IPS DF 4.7 (cell line): ENCODE measurements around the gene ADCK2.
"Not testable (repeated sequence)": the region's sequence is repeated elsewhere in the genome, so short reads cannot be mapped to it uniquely, and the experiment has no call there.

ENCODE experiments used
- DNase-seq: peaks from one replicate; pipeline ENCODE4 v3.0.0-alpha.2; 2013; ENCODE audit warnings: low spot score; ENCODE audit errors: extremely low read depth

Gene ADCK2

GRCh38 chr7:140673063-140673773 is 473 bp downstream of the ADCK2 start:
- no peak for DNase-seq

DNA sequence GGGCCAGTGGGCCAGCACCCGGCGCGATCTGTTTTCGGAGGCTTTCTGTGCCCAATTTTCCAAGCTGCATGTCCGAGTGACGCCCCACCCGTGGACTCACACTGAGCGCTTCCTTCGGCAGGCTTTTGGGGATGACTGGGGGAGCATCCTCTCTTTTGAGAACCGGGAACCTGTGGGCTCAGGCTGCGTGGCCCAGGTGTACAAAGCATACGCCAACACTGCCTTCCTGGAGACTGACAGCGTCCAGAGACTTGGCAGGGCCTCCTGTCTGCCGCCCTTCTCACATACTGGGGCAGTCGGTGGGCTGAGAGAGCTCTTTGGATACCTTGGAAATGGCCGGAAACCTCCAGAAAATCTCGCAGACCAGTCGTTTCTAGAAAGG is 1.0 kb downstream of the ADCK2 start:
- DNase-seq = no peak

- no peak for DNase-seq
Observed at GRCh38 chr7:140674356-140674800, 1.6 kb downstream of the ADCK2 start.

DNA sequence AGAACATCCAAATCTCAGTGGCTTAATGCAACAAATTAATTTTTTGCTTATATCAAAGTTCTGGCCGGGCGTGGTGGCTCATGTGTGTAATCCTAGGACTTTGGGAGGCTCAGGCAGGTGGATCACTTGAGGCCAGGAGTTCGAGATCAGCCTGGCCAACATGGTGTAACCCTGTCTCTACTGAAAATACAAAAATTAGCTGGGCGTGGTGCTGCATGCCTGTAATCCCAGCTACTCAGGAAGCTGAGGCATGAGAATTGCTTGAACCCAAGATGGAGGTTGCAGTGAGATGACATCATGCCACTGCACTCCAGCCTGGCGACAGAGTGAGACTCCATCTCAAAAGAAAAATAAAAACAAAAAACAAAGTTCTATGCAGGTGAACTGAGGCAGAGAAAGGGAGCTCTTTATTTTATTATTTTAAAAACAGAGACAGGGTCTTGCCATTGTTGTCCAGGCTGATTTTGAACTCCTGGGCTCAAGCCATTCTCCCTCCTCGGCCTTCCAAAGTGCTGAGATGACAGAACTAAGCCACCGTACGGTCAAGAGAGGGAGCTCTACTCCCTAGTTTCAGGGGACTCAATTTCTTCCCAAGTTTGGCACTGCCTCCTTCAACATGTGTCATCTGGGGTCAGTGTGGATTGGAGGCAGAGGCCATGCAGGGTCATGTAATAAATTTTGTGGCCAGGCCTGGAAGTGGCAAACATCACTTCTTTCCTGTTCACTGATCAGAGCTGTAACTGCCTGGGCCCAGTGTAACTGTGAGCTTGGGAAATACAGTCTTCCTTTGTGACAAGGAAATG is 2.4 kb downstream of the ADCK2 start:
- DNase-seq = no peak

DNA sequence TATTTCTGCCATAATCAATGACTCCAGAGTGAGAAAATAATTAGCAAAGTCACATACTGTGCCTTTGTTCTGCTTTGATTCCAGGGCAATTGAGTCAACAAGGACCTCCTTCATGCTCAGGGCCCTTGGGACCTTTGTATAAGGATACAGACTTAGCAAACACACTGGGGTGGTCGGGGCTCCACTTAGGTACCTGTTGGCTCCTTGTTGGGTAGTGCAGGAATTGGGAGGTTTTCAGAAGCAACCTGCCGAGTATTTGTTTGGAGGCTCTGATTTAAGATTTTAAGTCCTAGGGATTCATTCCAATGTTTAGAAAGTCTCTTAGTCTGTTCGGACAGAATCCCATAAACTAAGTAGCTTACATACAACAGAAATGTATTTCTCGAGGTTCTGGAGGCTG is 3.0 kb downstream of the ADCK2 start:
- no peak for DNase-seq

DNA sequence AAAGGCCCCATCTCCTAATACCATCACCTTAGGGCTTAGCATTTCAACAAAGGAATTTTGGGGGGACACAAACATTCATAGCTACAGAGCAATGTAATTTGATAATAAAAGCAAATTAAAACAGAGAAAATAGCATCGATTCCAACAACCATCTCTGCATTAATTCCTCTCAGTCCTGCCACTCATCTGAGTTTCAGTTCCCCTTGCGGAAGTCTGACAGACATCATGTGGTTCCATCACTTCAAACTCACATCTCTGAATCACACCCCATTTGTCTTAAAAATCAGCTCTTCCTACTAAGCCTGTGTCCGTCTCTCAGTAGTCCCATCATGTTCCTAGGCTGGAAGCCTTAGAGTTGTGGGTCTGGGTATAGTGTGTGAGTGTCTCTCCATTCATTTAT is 3.6 kb downstream of the ADCK2 start:
- no peak for DNase-seq

GRCh38 chr7:140676956-140677355 is 4.2 kb downstream of the ADCK2 start:
- DNase-seq = not testable (repeated sequence)

- DNase-seq = no peak
Observed at GRCh38 chr7:140677496-140677895, 4.8 kb downstream of the ADCK2 start.

- DNase-seq = no peak
Observed at GRCh38 chr7:140678081-140678815, 5.5 kb downstream of the ADCK2 start.

DNA sequence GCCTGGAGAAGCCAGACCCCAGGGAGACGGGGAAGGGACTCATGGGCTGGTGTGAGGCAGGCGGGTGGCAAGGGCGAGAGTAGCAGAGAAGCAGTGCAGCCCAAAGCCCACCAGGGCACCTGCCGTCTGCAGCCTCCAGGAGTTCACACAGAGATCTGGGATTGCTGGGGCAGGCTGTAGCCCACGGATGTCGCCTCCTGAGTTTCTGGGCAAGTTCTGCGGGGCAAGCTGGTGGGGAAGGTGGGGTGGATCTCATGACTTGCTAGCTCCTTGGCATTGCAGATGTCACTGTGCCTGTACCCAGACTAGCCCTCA is 6.0 kb downstream of the ADCK2 start:
- no peak for DNase-seq

DNA sequence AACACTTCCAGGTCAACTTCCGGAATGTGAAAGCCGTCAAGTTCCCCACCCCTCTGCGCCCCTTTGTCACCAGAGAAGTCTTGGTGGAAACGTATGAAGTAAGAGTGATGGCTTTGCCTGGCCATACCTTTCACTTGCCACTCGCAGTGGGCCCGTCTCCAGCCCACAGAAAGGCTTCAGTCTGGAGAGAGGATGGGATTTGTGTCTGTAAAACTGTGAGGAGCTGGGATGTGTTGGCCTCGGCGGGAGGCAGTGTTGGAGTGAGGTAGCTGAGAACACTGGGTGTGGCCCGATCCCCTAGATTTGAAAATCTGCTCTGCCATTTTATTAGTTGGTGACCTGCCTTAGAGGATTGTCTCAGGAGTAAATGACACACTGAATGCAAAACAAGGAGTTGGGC is 6.4 kb downstream of the ADCK2 start:
- DNase-seq = no peak

GRCh38 chr7:140680886-140681285 is 8.1 kb downstream of the ADCK2 start:
- no peak for DNase-seq

DNA sequence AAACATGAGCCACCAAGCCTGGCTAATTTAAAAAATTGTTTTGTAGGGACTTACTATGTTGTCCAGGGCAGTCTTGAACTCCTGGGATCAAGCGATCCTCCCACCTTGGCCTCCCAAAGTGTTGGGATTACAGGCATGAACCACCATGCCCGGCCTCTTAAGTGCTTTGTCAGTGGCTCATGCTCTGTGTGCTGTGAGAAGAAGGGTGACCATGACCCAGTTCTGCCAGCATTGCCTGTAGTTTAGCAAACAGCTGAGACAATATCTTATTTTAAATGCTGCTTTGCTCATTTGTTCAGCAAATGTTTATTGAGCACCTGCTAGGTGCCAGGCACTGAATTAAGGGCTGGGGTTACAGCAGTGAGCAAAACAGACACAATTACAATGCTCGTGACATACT is 9.0 kb downstream of the ADCK2 start:
- no peak for DNase-seq

- no peak for DNase-seq
Observed at GRCh38 chr7:140683657-140684056, 10.9 kb downstream of the ADCK2 start.

DNA sequence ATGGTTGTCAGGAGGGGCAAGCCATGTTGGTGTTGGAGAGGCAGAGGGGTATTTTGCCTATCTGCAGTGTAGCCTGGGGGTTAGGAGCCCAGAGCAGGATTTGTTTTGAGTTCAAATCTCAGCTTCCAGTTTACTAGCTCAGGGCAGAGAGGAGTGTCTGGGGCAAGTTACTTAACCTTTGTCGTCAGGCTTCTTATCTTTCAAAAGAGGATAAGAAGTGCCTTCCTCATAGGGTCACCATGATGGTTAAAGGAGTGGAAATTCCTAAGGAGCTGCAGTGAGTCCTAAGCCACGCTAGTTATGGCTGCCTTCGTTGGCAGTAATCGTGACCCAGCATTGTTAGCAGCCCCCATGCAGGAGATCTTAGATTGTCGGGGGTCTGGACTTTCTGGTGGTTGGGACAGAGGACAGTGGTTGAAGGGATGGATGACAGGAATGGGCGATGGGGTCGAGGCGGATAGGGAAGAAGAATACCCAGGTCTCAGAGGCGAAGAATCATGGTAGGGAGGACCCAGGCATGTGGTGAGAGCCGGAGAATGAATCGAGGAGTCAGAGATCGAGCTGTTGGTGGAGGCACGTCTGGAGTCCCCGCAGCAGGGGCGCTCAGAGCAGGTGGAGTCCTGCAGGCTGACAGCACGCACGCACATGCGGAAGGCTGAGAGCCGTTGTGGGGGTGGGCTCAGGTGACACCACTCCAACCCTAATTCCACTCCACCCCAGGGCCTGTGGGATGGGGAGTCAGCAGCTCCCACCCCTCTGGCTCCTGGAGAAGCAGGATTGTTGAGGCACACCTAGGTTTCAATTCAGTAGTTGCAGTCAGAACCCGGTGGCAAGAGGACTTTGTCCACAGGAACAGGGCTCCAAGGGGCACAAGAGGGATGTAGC is 11.6 kb downstream of the ADCK2 start:
- no peak for DNase-seq

DNA sequence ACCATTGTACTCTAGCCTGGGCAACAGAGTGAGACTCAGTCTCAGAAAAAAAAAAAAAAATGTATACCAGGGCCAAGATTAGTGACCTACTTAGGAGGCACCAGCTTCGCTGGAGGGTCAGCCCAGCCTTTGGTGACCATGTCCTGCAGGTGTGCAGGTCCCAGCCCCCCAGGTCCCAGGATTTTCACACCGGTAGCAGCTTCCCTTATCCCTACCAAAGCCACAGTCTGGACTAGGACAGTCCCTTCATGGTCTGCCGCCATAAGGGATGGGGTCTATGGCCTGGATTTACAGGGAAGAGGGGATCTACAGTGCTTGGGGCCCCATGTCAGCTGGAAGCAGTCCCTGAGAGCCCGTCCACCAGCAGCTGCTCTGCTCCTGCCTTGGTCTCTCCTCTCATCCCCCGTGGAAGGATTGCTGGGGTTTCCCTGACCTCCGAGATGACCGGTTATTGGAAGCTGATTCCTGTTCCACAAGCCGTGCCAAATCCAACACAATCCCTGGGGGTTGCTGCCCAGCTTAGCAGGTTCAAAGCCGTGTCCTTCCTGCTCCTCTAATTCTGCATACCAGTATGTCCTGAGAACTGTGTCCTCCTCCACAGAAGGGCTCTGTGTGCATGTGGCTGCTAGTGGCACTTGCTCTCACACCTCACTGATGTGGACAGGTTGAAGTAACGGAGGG is 12.8 kb downstream of the ADCK2 start:
- DNase-seq = no peak

DNA sequence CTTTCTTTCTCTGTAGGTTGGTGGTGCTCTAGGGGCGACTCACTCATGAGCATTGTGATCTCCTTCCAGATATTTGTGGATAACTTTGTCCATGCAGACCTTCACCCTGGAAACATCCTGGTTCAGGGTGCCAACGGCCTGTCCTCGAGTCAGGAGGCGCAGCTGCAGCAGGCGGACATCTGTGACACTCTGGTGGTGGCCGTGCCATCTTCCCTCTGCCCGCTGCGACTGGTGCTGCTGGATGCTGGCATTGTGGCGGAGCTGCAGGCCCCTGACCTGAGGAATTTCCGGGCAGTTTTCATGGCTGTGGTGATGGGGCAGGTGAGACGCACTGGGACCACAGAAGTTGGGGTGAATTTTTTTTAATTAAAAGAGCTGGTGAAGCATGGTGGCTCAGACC is 14.2 kb downstream of the ADCK2 start:
- no peak for DNase-seq

- no peak for DNase-seq
Observed at GRCh38 chr7:140688341-140688740, 15.6 kb downstream of the ADCK2 start.

GRCh38 chr7:140689199-140690152 is 16.7 kb downstream of the ADCK2 start:
- DNase-seq = no peak
